Measurements from ENCODE around the gene LRRC4B. TPM values are rescaled to one million over a fixed set of nuclear protein-coding genes. Genes with fewer than 3 reads are reported as not detected.
A peak's percentile ranks its signal among the peaks of the same experiment; 100 is the strongest.

Gene LRRC4B
- total and polyA plus RNA-seq, 2 donors from 2014 or later: 1.2 to 2.6 TPM

DNA sequence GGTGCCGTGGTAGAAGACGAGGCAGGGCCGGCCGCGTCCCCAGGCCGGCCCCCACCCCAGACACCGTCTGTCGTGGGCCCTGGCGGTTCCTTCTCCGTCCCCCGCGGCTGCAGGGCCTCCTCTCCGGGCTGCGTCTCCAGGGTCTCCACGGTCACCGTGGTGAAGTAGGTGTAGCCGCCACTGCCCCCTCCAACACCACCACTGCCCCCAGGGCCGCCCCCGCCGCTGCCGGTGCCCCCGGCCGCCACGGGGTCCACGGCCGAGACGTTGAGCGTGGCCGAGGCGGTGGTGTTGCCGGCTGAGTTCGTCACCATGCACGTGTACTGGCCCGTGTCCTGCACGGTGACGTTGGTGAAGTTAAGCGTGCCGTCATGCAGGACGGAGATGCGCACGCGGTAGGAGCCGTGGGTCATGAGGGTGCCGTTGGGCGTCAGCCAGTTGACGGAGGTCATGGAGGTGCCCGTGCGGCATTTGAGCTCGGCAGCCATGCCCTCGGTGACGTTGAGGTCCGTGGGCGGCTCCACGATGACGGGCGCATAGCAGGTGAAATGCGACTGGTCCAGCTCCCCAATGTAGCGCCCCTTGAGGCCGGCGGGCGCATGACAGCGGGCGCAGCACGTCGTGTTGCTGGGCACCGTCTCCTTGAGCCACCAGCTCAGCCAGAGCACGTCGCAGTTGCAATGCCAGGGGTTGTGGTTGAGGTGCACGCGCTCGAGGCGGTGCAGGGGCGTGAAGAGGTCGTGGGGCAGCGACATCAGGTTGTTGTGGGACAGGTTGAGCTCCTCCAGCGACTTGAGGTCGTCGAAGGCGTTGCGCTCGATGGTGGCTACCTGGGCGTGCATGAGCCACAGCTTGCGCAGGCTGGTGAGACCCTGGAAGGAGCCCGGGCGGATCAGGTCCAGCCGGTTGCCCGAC is 49.9 kb downstream of the LRRC4B start:
- no peak overlapping the region for H3K27ac ChIP-seq (ENCODE audit: low read depth in 2 of 2, low read length in 2 of 2)
- peaks cover 0 to 2% (median 0%) of the 10 kb centered on the region in 3 donors for H3K4me1 ChIP-seq (ENCODE audit: control insufficient read depth in 2 of 3, insufficient read depth in 2 of 3, low read depth in 1 of 3, low read length in 3 of 3)
- DNase-seq (peak in 1 of 5 donors; percentile 73), FAIRE-seq (no peak)
- H3K4me3 ChIP-seq (ENCODE audit: low read length in 3 of 3): no peak overlapping the region
- H3K9me3 ChIP-seq (ENCODE audit: control insufficient read depth in 2 of 3, insufficient read depth in 1 of 3, low read length in 3 of 3): no peaks in the 10 kb centered on the region
- TF ChIP-seq, protein P1, sequence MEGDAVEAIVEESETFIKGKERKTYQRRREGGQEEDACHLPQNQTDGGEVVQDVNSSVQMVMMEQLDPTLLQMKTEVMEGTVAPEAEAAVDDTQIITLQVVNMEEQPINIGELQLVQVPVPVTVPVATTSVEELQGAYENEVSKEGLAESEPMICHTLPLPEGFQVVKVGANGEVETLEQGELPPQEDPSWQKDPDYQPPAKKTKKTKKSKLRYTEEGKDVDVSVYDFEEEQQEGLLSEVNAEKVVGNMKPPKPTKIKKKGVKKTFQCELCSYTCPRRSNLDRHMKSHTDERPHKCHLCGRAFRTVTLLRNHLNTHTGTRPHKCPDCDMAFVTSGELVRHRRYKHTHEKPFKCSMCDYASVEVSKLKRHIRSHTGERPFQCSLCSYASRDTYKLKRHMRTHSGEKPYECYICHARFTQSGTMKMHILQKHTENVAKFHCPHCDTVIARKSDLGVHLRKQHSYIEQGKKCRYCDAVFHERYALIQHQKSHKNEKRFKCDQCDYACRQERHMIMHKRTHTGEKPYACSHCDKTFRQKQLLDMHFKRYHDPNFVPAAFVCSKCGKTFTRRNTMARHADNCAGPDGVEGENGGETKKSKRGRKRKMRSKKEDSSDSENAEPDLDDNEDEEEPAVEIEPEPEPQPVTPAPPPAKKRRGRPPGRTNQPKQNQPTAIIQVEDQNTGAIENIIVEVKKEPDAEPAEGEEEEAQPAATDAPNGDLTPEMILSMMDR (IDR thresholded peaks at IDR 0.05; ENCODE audit: borderline replicate concordance, extremely low read depth, insufficient read depth): no peak
- H3K9ac ChIP-seq (ENCODE audit: low read length in 3 of 3): no peak overlapping the region
- intact Hi-C loops (cut with DNase I): no loop called here
- no peaks in the 10 kb centered on the region for H3K27me3 ChIP-seq (ENCODE audit: control insufficient read depth, insufficient read depth, low read length)
- no peaks in the 10 kb centered on the region for H3K36me3 ChIP-seq (ENCODE audit: control insufficient read depth in 2 of 3, insufficient read depth in 3 of 3, low read length in 3 of 3)

DNA sequence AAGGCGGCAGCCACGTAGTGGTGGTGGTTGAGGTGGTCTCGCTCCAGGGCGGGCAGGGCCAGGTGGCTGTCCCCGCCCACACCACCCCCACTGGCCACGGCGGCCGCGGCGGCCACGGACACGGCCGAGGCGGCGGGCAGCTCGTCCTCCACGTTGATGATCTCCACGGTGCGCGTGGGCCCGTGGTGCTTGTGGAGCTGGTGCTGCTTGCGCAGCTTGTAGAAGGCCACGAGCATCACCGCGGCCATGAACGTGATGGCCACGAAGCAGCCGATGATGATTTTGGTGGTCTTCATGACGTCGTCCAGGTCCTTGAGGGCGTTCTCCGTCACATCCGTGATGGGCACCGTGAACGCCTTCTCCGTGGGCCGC is 50.5 kb downstream of the LRRC4B start:
- intact Hi-C loops (cut with DNase I): no loop called here
- H3K4me1 ChIP-seq (ENCODE audit: control insufficient read depth in 2 of 3, insufficient read depth in 2 of 3, low read depth in 1 of 3, low read length in 3 of 3): peaks cover 0 to 2% (median 0%) of the 10 kb centered on the region in 3 donors
- no peak overlapping the region for H3K27ac ChIP-seq (ENCODE audit: low read depth in 2 of 2, low read length in 2 of 2)
- H3K4me3 ChIP-seq (ENCODE audit: low read length in 3 of 3): no peak overlapping the region
- no peaks in the 10 kb centered on the region for H3K36me3 ChIP-seq (ENCODE audit: control insufficient read depth in 2 of 3, insufficient read depth in 3 of 3, low read length in 3 of 3)
- FAIRE-seq: no peak
- DNase-seq: no peak
- H3K9me3 ChIP-seq (ENCODE audit: control insufficient read depth in 2 of 3, insufficient read depth in 1 of 3, low read length in 3 of 3): no peaks in the 10 kb centered on the region
- H3K9ac ChIP-seq (ENCODE audit: low read length in 3 of 3): no peak overlapping the region
- no peaks in the 10 kb centered on the region for H3K27me3 ChIP-seq (ENCODE audit: control insufficient read depth, insufficient read depth, low read length)
- TF ChIP-seq, protein P1 (IDR thresholded peaks at IDR 0.05; ENCODE audit: borderline replicate concordance, extremely low read depth, insufficient read depth): no peak

DNA sequence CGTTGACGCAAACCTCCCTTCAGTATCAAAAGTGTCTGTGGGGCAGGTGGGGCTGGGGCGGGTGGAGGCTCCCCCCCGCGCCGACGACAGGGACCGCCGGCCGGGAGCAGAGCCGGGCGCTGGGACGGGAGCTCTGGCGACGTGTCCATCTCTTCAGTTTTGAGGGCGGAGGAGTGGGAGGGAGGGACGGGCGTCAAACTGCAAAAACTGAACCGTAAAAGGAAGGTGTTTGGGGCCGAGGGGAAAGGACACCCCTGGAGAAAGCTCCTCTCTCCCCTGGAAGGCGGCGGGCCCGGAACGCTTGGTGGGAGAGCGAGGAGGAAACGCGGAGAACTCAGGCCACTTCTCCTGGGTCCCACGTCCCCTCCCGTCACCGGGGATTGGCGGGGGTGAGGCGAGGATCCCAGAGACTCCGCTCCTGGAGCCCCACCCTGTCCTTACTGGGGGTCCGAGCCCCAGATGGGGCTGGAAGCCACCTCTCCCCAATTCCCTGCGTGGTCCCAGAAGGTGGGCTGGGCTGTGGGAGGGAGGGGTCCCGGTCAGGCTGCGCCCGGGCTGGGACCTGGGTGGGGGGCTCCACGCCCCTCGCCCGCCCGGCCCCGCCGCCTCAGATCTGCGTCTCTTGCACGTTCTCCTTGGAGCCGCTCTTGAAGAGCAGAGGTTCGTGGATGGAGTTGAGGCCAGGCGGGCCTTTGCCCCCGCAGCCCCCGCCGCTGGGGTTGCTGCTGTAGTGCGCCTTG is 51.1 kb downstream of the LRRC4B start:
- Histone ChIP-seq H3K4me1 (ENCODE audit: control insufficient read depth in 2 of 3, insufficient read depth in 2 of 3, low read depth in 1 of 3, low read length in 3 of 3) (peaks cover 0 to 2% (median 0%) of the 10 kb centered on the region in 3 donors), H3K27me3 (ENCODE audit: control insufficient read depth, insufficient read depth, low read length) (no peaks in the 10 kb centered on the region), H3K9me3 (ENCODE audit: control insufficient read depth in 2 of 3, insufficient read depth in 1 of 3, low read length in 3 of 3) (no peaks in the 10 kb centered on the region), H3K27ac (ENCODE audit: low read depth in 2 of 2, low read length in 2 of 2) (no peak overlapping the region), H3K9ac (ENCODE audit: low read length in 3 of 3) (no peak overlapping the region), H3K36me3 (ENCODE audit: control insufficient read depth in 2 of 3, insufficient read depth in 3 of 3, low read length in 3 of 3) (no peaks in the 10 kb centered on the region), H3K4me3 (ENCODE audit: low read length in 3 of 3) (no peak overlapping the region)
- TF ChIP-seq, protein P1 (IDR thresholded peaks at IDR 0.05; ENCODE audit: borderline replicate concordance, extremely low read depth, insufficient read depth): no peak
- DNase-seq (peak in 1 of 5 donors; percentile 72), FAIRE-seq (no peak)
- intact Hi-C loops (cut with DNase I): no loop called here
